HCT116 (cell line): ENCODE measurements around the gene MAGEB1.

ENCODE experiments used
- EZH2 ChIP-seq: fragments of 200-600 bp; sonication (generic); IDR thresholded peaks from 2 replicates; pipeline ENCODE4 v1.6.1; 2017; ENCODE audit warnings: antibody characterized with exemption, mixed run types
- POLR2AphosphoS5 ChIP-seq: IDR thresholded peaks from 2 replicates; pipeline ENCODE4 v1.6.1; 2011; ENCODE audit warnings: mild to moderate bottlenecking, low read depth, low read length, moderate library complexity

- TF ChIP-seq POLR2AphosphoS5 (no peak), EZH2 (no peak)
These were observed 33.5 kb downstream of the MAGEB1 start for GRCh38 chrX:30280428-30280827.
